GM12878 (cell line): Measurements from ENCODE around the gene MYMX. TPM values are rescaled to one million over a fixed set of nuclear protein-coding genes. Genes with fewer than 3 reads are reported as not detected.

ENCODE experiments used
- CHD1 ChIP-seq: IDR thresholded peaks from 2 replicates; pipeline ENCODE4 v1.6.1; 2012; ENCODE audit warnings: low read depth, low read length, improper control_type of control experiment
- CUX1 ChIP-seq: IDR thresholded peaks from 2 replicates; pipeline ENCODE4 v1.6.1; 2012; ENCODE audit warnings: improper control_type of control experiment, low read depth, low read length; ENCODE audit not compliant: insufficient replicate concordance
- EP300 ChIP-seq, 2 experiments: fragments of 150-350 bp in 1 of 2; IDR thresholded peaks; 2 replicates each; pipeline ENCODE4 v1.6.1; 2011 to 2012; ENCODE audit warnings: low read depth in 2 of 2, low read length in 2 of 2, borderline replicate concordance in 1 of 2, improper control_type of control experiment in 1 of 2, inconsistent platforms in 1 of 2; ENCODE audit not compliant: control insufficient read depth in 1 of 2
- ESRRA ChIP-seq: IDR thresholded peaks from 2 replicates; pipeline ENCODE4 v1.6.1; 2012; ENCODE audit warnings: mild to moderate bottlenecking, low read length, improper control_type of control experiment
- ETV6 ChIP-seq, 2 experiments: fragments of 450-650 bp in 1 of 2; IDR thresholded peaks in 1 of 2; conservative IDR thresholded peaks in 1 of 2; 2 replicates each; pipeline ENCODE4 v1.6.1; 2014; ENCODE audit warnings: antibody characterized with exemption in 1 of 2, borderline replicate concordance in 1 of 2, low read depth in 1 of 2, mild to moderate bottlenecking in 1 of 2, moderate library complexity in 1 of 2
- FOXM1 ChIP-seq: IDR thresholded peaks from 2 replicates; pipeline ENCODE4 v1.6.1; 2012; ENCODE audit warnings: low read depth, mild to moderate bottlenecking, inconsistent platforms, low read length, moderate library complexity
- MAX ChIP-seq: IDR thresholded peaks from 2 replicates; pipeline ENCODE4 v1.6.1; 2012; ENCODE audit warnings: low read depth, low read length, improper control_type of control experiment
- NFIC ChIP-seq: IDR thresholded peaks from 2 replicates; pipeline ENCODE4 v1.6.1; 2012; ENCODE audit warnings: low read depth, mild to moderate bottlenecking, inconsistent platforms, low read length, moderate library complexity
- PAX8 ChIP-seq: fragments of 450-650 bp; IDR thresholded peaks from 2 replicates; pipeline ENCODE4 v1.6.1; 2017; ENCODE audit warnings: mild to moderate bottlenecking, moderate library complexity
- PKNOX1 ChIP-seq: fragments of 450-650 bp; IDR thresholded peaks from 2 replicates; pipeline ENCODE4 v1.6.1; 2016; ENCODE audit warnings: mild to moderate bottlenecking
- RCOR1 ChIP-seq: conservative IDR thresholded peaks from 2 replicates; pipeline ENCODE4 v1.6.1; 2012; ENCODE audit warnings: low read depth, low read length, improper control_type of control experiment
- RELA ChIP-seq: fragments of 450-650 bp; IDR thresholded peaks from 2 replicates; pipeline ENCODE4 v1.8.0; 2014; ENCODE audit warnings: borderline replicate concordance; ENCODE audit not compliant: partially characterized antibody
- SPI1 ChIP-seq: IDR thresholded peaks from 2 replicates; pipeline ENCODE4 v1.6.1; 2011; ENCODE audit warnings: low read depth, mild to moderate bottlenecking, low read length, moderate library complexity, borderline replicate concordance; ENCODE audit not compliant: insufficient read depth
- SUPT20H ChIP-seq: IDR thresholded peaks from 2 replicates; pipeline ENCODE4 v1.6.1; 2011; ENCODE audit warnings: low read depth, mild to moderate bottlenecking, low read length, moderate library complexity, borderline replicate concordance; ENCODE audit not compliant: control insufficient read depth
- WRNIP1 ChIP-seq: IDR thresholded peaks from 2 replicates; pipeline ENCODE4 v1.6.1; 2011; ENCODE audit warnings: low read depth, low read length, improper control_type of control experiment, borderline replicate concordance
- ZBTB40 ChIP-seq: fragments of 450-650 bp; IDR thresholded peaks from 2 replicates; pipeline ENCODE4 v1.6.1; 2016; ENCODE audit warnings: mild to moderate bottlenecking, moderate library complexity, borderline replicate concordance
- ZNF24 ChIP-seq: fragments of 450-650 bp; IDR thresholded peaks from 2 replicates; pipeline ENCODE4 v1.6.1; 2017; ENCODE audit warnings: antibody characterized with exemption, mild to moderate bottlenecking
- ZZZ3 ChIP-seq: IDR thresholded peaks from 2 replicates; pipeline ENCODE4 v1.6.1; 2011; ENCODE audit warnings: low read depth; ENCODE audit not compliant: control insufficient read depth, insufficient read length
- polyA plus RNA-seq, 11 experiments: library from polyadenylated mRNA; depleted of rRNA in 4 of 11; unstranded in 6 of 11; stranded (reverse) in 5 of 11; fragments of >200 nt; fragmentation: Nextera tagmentation in 4 of 11; fragmentation: Illumina TruSeq in 1 of 11; extraction: Ambion mirVana in 4 of 11; extraction: Trizol in 1 of 11; gene quantifications; 1 replicate in 1 of 11; 2 replicates in 10 of 11; pipeline versions ENCODE4 v1.2.1 to v1.2.3, GENCODE V29; 2011 to 2016; ENCODE audit warnings: inconsistent platforms in 2 of 11, missing spikeins in 2 of 11, low read depth in 1 of 11
- total RNA-seq, 4 experiments: library from RNA; depleted of rRNA in 3 of 4; stranded (reverse); fragments of >200 nt in 3 of 4; fragmentation: Illumina TruSeq in 1 of 4; extraction: Trizol in 1 of 4; gene quantifications; 2 replicates each; pipeline versions ENCODE4 v1.2.1 to v1.2.3, GENCODE V29; 2013 to 2021

Gene MYMX
- total and polyA plus RNA-seq, 10 of the 15 experiments (the other 5 are each of a cell fraction or from before 2014, with no cell fraction given), result not detected

- TF ChIP-seq CUX1 (no peak), MAX (peak; percentile 32; the same call in 1 of the 2 replicates), ZNF24 (0 out of 2 replicates have a peak, but pooled peaks have one; percentile 39), RCOR1 (no peak), WRNIP1 (no peak), CHD1 (no peak), FOXM1 (no peak), SPI1 (no peak), ZZZ3 (no peak), RELA (no peak), ESRRA (no peak), ETV6 (conservative IDR thresholded peaks at IDR 0.05 in 1 of 2, IDR thresholded peaks at IDR 0.05 in 1 of 2; ENCODE audit: borderline replicate concordance in 1 of 2, low read depth in 1 of 2) (no peak), SUPT20H (no peak), PKNOX1 (no peak), NFIC (no peak), ZBTB40 (no peak), PAX8 (no peak), EP300 (IDR thresholded peaks at IDR 0.05; ENCODE audit: borderline replicate concordance in 1 of 2, control insufficient read depth in 1 of 2, low read depth in 2 of 2, low read length in 2 of 2) (no peak)
These were observed 2.5 kb downstream of the MYMX start (continued) for GRCh38 chr6:44219053-44219814.
